Measurements from ENCODE around the gene SLC25A33.

Gene SLC25A33

GRCh38 chr1:9589144-9589718 is 50.0 kb downstream of the SLC25A33 start:
- peak overlapping the region; percentile 62 for H3K4me3 ChIP-seq (ENCODE audit: low read depth, low read length)
- DNase-seq (ENCODE audit: low read depth): peak; percentile 44

GRCh38 chr1:9589719-9590157 is 50.5 kb downstream of the SLC25A33 start:
- TF ChIP-seq CTCF (conservative IDR thresholded peaks at IDR 0.05; ENCODE audit: low read depth, low read length): no peak
- H3K4me3 ChIP-seq (ENCODE audit: low read depth, low read length): peak overlapping the region; percentile 62
- DNase-seq (ENCODE audit: low read depth): no peak

More at GRCh38 chr1:9589144-9589718, 50.0 kb downstream of the SLC25A33 start:
- TF ChIP-seq CTCF (conservative IDR thresholded peaks at IDR 0.05; ENCODE audit: low read depth, low read length): no peak

- no peak for TF ChIP-seq CTCF (conservative IDR thresholded peaks at IDR 0.05; ENCODE audit: low read depth, low read length)
- H3K4me3 ChIP-seq (ENCODE audit: low read depth, low read length): no peak overlapping the region
- no peak for DNase-seq (ENCODE audit: low read depth)
These were observed 50.9 kb downstream of the SLC25A33 start for GRCh38 chr1:9590201-9590600.

- no peak for DNase-seq (ENCODE audit: low read depth)
- no peak overlapping the region for H3K4me3 ChIP-seq (ENCODE audit: low read depth, low read length)
- no peak for TF ChIP-seq CTCF (conservative IDR thresholded peaks at IDR 0.05; ENCODE audit: low read depth, low read length)
These were observed 51.8 kb downstream of the SLC25A33 start for GRCh38 chr1:9590945-9591668.

- TF ChIP-seq CTCF (conservative IDR thresholded peaks at IDR 0.05; ENCODE audit: low read depth, low read length): no peak
- DNase-seq (ENCODE audit: low read depth): no peak
- H3K4me3 ChIP-seq (ENCODE audit: low read depth, low read length): no peak overlapping the region
These were observed 52.6 kb downstream of the SLC25A33 start for GRCh38 chr1:9591669-9592509.

- H3K4me3 ChIP-seq (ENCODE audit: low read depth, low read length): no peak overlapping the region
- no peak for DNase-seq (ENCODE audit: low read depth)
- TF ChIP-seq CTCF (conservative IDR thresholded peaks at IDR 0.05; ENCODE audit: low read depth, low read length): no peak
These were observed 53.3 kb downstream of the SLC25A33 start for GRCh38 chr1:9592510-9593075.
